Activated effector memory CD4-positive, alpha-beta T cell treated with anti-CD3 and anti-CD28 coated beads, Interleukin-2, amount 50 U/mL, for 16 hours (primary cell): ENCODE measurements around the gene MX2.
"Not testable (repeated sequence)": the region's sequence is repeated elsewhere in the genome, so short reads cannot be mapped to it uniquely, and the experiment has no call there.

Experiments
- DNase-seq: peaks from one replicate; pipeline ENCODE4 v3.0.0-alpha.2; 2020

MX2 gene

DNA sequence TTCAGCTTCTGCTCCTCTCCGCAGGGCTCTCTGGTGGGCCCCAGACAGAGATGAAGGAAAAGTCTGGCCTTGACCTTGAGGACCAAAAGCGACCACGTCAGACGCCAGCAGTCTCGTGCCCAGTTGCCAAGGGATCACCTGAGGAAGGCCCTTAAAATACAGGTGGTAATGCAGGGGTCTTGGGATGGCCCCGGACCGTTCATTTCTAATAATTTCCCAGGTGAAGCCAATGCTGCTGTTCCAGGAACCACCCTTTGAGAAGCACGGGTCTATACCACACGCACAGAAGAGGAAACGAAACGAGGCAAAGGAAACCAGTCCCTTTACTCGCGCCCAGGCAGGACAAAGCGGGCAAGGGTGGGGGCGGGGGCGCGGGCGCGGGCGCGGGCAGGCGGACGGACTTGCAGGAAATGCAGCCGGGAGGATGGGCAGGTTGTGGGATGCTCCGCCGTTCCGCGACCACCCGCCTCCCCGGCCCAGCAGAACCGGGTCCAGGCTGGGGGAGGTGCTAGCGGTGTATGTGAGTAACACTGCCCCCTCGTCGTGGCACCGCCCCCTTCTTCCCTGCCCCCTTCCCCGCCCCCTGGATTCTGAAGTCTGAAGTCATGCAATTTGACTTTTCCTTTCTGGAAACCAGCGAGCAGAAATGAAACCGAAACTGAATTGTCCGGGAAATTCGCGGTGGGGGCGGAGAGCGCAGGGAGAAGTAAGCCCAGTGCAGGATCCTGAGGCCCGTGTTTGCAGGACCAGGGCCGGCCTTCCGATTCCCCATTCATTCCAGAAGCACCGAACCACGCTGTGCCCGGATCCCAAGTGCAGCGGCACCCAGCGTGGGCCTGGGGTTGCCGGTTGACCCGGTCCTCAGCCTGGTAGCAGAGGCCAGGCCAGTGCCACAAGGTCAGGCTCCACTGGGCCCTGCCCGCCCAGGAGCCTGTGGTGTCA is 58.4 kb downstream of the MX2 start:
- DNase-seq: peak; percentile 82

DNA sequence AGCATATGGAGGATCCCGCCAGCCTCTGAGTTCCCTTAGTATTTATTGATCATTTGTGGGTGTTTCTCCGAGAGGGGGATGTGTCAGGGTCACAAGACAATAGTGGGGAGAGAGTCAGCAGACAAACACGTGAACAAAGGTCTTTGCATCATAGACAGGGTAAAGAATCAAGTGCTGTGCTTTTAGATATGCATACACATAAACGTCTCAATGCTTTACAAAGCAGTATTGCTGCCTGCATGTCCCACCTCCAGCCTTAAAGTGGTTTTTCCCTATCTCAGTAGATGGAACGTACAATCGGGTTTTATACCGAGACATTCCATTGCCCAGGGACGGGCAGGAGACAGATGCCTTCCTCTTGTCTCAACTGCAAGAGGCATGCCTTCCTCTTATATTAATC is 59.2 kb downstream of the MX2 start:
- not testable (repeated sequence) for DNase-seq

DNA sequence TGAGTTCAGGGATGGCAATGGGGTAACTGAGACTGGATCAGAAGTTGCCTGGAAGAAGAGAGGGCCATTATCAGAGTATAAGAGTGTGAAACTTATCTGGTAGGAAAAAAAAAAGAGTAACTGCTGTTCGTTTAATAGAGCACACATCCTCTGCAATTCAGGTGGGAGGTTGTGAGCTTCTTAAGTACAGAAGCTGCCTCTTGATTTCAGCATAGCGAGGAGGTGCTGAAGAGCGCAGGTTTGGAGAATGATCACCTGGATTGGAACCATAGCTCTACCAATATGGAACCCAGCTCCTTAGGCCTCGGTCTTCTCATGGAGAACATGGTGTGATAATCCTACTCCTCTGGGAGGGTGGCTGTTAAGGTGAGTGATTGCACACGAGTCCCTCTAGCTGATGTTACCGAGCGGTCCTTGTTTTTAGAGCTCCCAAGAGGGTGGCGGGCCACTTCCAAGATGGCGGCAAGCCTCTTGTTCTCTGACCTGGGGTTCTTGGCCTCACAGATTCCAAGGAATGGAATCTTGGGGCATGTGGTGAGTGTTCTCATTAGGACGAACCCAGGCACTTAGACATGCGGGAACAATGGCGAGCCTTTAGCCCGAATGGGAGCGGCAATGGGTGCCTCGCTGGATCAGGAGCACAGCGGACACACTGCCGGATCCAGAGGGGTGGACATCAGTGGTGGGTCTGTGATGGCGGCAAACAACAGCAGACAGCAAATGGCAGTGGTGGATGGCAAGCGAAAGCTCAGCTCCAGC is 60.9 kb downstream of the MX2 start:
- DNase-seq: no peak

DNA sequence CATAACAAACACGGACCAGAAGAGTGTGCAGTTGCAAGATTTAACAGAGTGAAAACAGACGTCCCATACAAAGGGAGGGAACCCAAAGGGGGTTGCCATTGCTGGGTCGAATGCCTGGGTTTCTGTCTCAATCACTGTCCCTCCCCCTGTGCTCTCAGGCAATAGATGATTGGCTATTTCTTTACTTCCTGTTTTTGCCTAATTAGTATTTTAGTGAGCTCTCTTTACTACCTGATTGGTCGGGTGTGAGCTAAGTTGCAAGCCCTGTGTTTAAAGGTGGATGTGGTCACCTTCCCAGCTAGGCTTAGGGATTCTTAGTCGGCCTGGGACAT is 61.4 kb downstream of the MX2 start:
- not testable (repeated sequence) for DNase-seq

DNA sequence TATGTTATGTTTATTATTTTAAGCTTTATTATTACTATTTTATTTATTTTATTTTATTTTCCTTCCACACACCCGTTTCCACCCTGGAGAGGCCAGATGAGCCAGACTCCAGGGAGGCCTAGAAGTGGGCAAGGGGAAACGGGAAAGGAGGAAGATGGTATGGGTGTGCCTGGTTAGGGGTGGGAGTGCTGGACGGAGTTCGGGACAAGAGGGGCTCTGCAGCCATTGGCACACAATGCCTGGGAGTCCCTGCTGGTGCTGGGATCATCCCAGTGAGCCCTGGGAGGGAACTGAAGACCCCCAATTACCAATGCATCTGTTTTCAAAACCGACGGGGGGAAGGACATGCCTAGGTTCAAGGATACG is 63.7 kb downstream of the MX2 start:
- DNase-seq: no peak

DNA sequence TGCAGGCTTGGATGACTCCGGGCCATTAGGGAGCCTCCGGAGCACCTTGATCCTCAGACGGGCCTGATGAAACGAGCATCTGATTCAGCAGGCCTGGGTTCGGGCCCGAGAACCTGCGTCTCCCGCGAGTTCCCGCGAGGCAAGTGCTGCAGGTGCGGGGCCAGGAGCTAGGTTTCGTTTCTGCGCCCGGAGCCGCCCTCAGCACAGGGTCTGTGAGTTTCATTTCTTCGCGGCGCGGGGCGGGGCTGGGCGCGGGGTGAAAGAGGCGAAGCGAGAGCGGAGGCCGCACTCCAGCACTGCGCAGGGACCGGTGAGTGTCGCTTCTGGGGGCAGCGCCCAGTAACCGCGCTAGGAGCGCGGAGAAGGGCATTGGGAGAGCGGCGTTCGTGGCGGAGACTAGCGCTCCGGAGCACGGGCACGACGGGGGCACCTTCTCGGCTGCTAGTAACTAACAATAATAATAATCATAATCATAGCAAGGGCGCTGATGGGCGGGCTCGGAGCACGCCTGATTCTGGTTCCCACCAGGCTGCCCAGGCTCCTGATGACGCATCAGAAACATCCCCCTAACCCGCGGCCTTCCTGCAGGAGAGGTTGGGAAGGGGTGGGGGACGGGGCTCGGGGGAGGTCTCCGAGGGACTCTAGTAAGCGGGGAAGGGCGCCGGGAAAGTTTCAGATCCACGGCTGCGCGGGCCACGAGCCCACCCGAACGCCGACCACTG is 64.3 kb downstream of the MX2 start, which contains the start of gene MX1:
TSS of gene MX1 (plus strand) at position 286 of the 722 bp plus-strand sequence. CDS start 5,832 bp downstream, outside the sequence.
- DNase-seq: peak; percentile 95

DNA sequence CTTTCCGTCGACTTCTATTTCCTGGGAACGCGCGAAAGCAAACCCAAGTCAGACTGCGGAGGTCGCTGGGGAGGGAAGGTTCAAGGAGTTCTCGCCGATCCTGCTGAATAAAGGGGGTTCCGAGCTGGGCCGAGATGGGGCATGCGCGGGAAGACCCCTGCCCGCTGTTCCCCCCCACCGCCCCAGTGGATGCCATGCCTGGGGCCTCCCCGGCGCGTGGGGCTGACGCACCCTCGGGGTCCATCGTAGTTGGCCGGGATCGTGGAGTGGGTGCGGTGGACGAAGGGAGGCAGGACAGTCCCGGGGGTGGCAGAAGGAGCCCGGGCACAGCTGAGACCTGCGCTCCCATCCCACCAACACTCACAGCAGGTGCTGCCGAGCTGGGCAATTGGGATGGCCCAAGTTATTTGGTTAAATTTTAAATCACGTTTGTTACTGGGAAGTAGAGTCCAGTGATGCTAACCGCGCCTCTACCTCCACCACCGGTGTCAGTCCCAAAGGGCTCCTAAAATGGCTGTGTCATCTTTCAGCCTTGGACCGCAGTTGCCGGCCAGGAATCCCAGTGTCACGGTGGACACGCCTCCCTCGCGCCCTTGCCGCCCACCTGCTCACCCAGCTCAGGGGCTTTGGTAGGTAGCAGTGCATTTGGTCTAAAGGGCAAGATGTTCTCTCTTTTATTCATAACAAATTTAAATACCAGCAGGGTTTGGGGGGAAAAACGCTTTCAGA is 65.0 kb downstream of the MX2 start:
- DNase-seq: peak; percentile 63

DNA sequence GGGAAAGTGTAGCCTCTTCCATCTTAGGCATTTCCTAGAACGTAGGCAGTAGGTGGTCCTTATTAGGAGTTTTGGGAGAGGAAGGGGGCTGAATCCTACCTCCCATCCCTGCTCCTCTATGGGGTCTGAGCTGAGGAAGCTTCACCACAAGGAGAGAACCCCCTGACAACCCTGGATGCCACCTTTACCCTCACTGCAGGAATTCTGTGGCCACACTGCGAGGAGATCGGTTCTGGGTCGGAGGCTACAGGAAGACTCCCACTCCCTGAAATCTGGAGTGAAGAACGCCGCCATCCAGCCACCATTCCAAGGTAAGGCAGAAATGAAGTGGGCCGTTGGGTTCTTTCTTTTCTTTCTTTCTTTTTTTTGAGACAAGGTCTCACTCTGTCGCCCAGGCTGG is 65.7 kb downstream of the MX2 start:
- DNase-seq: peak; percentile 54

DNA sequence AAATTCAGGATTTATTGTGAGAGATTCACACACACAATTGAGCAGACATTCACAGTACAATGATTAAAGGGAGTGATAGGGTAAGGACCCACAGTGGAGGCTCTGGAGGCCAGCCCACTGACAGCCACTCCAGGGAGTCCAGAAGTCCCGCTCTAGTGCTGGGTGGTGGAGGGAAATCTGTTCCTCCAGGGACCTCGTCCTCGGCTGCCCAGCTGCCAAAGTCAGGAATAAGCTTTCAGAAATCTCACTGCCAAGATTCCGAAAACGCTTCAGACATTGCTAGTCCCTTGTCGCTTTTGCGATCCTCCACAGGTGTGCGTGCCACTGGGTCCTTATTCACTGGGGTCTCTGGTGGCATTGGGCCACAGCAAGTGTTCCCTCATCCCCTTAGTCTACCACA is 66.5 kb downstream of the MX2 start:
- DNase-seq: peak; percentile 37

DNA sequence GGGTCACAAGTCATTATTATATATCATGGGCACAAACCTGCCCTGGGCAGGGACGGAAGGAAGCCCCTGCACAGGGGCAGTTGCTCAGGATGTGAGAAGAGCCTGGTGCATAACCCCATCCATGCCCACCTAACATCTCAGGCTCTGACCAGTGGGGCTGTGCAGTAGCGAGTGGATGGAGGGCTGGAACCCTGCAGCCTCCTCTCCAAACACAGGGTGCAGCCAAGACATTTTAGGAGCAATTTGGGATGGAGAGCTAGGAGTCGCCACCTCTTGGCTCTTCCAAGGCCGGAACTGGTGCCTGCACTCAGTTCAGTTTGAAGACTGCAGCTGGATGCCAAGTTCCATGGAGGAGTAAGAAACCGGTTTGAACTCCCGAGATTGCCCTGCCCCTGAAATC is 67.0 kb downstream of the MX2 start:
- DNase-seq: peak; percentile 45

DNA sequence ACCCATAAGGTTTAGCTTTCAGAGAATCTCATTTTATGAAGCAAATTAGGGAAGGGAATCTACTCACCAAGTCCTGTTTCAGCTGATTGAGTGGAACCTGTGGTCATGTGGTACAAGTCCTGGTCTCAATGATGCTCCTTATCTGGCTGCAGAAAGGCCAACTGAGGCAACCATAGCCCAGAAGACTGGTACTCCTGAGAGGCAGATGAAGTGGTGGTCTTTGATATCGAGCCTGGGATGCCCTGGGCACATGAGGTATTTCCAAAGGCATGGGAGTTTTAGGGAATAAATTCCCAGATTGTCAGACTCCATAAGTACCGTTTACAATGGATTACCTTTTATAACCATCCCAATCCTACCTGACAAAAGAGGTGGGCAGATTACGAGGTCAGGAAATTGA is 67.5 kb downstream of the MX2 start:
- no peak for DNase-seq

DNA sequence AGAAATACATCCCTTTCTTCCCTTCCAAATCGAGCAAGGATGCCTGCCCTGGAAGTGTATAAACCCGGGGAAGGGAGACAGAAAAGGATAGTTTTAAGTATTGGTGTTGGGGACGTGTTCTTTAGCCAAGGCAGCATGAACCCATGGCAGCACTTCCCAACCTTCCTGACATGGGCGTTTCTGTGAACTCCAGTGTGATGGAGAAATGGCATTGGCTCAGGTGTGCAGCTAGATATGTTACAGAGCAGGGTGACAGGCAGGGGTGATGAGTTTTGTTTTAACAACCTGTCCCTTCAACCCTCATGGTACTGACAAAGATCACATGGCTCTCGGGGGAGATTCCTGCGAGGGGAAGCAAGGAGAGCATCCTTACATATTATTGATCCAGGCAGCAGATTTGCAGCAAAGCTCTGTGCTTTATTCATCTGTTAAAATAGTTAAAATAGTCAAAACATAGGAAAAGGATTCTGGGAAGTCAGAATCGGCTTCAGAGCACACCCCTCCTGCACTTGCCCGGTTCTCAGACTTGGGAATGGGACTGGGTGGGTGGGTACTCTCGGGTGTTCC is 68.2 kb downstream of the MX2 start:
- no peak for DNase-seq

DNA sequence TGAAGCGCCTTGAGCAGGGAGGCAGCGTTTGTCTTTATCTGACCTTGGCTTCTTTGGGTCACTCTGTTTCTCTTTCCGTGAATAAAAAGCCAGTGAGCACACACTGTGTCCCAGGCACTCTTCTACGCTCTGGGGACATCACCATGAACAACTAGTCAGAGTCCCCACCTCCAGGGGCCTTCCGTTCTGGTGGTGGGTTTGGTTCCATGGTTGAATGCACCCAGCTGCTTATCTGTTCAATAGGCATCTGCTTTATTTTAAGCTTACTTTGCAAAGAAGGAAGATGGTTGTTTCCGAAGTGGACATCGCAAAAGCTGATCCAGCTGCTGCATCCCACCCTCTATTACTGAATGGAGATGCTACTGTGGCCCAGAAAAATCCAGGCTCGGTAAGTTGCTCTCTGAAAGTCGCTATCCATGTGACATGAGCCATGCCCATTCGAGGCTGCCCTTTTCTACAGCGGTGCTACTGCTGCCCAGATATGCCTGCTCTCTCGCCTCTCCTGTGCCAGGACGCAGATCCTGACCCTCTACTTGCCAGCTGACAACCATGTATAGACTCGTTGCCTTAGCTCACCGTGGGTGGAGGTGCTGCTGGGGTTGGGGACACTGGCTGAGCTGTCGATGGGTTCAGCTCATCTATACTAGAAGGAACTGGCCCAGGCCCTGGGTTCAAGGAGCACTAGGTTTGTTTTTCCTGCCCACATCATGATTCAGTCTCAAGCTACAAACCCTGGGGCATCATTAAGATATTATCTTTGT is 70.1 kb downstream of the MX2 start:
- DNase-seq: peak; percentile 54

DNA sequence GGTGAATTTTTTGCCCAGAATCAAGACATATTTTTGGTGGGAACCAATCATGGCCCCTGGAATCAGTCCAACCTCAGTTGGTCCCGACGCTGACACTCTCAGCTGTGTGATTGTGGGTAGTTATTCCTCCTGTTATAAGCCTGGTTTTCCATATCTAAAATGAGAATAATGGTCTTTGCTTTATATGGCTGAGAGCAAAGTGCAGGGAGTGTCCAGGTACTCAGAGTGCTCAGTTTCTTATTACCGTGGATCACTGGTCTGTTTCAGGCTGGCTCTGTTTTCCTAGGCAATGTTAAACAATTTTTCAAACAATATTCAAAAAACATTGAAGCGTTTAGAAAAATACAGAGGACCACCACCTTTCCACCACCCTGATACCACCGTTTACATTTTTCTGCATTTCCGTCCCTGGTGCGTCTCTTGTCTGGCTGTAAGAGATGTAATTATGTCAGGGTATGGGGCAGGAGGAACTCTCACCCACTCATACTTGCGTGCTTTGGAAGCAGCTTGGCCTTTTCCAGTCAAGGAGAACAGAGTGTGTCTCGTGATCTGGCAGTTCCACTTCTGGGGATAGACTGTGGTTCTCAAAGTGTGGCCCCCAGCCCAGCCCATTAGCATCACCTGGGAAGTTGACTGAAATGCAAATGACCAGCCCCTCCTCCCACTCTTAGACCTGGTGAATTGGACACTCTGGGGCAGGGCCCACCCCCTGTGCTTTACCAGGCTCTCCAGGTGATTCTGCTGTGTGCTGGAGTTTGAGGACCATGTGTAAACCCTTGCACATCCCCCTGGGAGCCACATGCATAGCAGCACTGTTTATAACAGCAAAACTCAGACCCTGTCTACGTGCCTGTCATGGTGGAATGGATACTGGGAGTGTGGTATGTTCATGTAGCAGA is 71.0 kb downstream of the MX2 start:
- peak; percentile 34 for DNase-seq

DNA sequence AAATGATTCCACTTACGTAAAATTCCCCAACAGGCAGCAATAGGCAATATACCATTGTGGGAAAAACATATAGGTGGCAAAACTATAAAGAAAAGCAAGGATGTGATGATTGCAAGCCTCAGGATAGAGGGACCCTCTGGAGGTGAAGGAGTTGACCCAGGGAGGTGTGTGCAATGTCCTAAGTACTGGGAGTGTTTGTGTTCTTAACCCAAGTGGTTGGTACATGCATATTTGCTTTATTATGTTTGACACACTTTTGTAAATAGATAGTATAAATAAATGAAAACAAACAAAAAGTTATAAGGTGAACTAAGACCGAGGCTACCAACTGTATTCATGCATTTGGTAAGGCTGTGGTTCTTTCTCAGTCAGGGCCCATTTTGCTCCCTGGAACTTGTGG is 71.7 kb downstream of the MX2 start:
- no peak for DNase-seq

DNA sequence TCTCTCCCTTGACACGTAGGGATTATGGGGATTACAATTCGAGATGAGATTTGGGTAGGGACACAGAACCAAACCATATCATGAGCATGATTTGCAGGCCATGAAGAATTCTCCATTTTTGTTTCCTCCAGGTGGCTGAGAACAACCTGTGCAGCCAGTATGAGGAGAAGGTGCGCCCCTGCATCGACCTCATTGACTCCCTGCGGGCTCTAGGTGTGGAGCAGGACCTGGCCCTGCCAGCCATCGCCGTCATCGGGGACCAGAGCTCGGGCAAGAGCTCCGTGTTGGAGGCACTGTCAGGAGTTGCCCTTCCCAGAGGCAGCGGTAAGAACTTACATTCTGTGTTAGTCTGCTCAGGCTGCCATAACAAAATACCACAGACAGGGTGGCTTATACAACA is 73.9 kb downstream of the MX2 start:
- DNase-seq: peak; percentile 24

DNA sequence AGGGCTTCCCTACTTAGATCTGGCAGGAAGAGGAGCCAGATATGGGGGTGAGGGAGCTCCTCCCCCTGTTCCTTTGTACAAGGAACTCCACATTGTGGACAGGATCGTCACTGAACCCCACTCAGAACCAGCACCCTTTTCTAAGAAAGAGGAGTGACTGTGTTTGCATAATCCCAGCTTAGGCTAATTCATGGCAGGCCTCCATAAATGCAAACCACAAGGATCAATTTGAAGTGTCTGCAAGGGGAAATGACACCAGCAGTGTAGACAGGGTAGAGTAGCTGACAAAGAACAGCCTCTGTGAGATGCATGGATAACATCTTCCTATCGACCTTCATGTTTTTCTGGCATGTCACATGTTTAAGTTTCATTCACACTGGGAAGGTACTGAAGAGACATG is 75.9 kb downstream of the MX2 start:
- DNase-seq: no peak

DNA sequence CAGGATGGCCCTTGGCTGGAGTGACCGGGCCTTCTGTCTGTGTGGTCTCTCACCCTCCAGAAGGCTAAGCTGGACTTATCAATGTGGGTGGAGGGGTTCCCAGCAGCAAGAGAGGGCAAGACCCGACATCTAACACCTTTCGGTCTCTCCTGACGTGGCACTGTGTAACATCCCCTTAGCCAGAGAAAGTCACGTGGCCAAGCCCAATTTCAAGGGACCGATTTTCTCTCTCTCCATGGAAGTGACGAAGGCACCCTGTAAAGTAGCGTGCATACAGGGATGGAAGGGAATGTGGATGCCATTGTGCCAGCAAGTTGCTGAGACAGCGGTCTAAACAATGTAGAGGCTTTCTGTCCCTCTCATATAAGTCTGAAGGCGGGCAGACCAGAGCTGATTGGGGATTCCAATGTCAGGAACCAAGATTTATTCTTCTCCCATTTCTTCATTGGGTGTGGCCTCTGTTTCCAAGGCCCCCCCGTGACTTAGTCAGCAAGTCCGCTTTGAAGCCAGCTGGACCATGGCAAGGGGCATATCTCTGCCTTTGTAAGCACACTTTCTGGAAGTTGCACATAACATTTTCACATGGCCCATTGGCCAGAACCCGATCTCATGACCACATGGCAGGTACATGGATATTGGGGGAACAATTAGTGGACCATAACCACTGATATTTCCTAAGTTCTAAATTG is 76.7 kb downstream of the MX2 start:
- DNase-seq: peak; percentile 50

DNA sequence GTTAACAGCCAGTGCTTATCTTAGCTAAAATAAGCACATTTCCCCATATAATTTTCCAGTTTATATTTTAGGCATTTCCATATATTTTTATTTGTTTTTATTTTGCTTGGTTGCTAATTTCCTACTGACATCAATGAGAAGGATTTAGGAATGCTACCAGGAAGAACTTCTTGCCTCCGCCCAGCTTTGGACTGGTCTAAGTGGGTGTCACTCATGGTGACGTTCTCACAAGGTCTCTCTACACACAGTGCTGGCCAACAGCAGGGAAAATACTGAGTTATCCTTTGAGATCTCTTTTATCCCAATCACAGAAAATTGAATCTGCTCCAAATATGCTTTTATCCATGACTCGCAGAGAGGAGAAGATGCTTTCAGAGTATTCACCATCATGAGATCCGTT is 77.4 kb downstream of the MX2 start:
- DNase-seq: no peak

DNA sequence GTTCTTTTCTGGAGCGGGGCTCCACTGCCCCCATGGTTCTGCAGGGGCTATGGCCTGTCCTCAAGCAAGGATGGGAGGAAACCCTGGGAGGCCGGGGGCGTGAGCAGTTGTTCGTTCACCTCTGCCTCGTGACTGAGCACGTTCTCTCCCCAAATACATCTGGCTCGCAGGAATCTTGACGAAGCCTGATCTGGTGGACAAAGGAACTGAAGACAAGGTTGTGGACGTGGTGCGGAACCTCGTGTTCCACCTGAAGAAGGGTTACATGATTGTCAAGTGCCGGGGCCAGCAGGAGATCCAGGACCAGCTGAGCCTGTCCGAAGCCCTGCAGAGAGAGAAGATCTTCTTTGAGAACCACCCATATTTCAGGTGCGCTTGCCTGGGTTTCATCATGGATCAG is 79.7 kb downstream of the MX2 start:
- peak; percentile 49 for DNase-seq
